ENCODE results near the gene TCF19.
"Not testable (repeated sequence)": the region's sequence is repeated elsewhere in the genome, so short reads cannot be mapped to it uniquely, and the experiment has no call there.

Gene TCF19

DNA sequence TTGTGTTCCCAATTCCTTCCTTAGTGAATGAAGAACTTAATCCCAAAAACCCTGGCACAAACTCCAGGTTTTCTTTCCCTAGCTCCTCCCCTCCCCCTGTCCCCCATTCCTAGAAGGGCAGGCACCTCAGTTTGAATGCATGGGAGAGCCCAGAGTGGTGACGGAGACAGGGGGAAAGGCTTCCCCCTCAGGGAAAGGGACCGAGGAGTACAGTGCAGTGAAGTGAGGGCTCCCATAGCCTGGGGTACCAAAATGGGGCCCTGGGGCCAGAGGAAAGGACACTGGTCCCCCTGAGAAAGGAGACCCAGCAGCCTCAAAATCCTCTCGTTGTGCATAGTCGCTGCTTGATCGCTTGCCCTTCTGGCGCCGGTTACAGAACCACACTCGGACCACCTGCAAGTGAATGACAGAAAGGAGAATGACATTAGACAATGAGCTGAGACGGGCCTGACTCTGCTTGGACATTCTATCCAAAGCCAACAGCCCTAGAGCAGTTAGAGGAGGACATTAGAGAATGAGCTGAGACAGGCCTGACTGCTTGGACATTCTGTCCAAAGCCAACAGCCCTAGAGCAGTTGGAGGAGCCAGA is 6.2 kb downstream of the TCF19 start:
- not testable (repeated sequence) for DNase-seq

DNA sequence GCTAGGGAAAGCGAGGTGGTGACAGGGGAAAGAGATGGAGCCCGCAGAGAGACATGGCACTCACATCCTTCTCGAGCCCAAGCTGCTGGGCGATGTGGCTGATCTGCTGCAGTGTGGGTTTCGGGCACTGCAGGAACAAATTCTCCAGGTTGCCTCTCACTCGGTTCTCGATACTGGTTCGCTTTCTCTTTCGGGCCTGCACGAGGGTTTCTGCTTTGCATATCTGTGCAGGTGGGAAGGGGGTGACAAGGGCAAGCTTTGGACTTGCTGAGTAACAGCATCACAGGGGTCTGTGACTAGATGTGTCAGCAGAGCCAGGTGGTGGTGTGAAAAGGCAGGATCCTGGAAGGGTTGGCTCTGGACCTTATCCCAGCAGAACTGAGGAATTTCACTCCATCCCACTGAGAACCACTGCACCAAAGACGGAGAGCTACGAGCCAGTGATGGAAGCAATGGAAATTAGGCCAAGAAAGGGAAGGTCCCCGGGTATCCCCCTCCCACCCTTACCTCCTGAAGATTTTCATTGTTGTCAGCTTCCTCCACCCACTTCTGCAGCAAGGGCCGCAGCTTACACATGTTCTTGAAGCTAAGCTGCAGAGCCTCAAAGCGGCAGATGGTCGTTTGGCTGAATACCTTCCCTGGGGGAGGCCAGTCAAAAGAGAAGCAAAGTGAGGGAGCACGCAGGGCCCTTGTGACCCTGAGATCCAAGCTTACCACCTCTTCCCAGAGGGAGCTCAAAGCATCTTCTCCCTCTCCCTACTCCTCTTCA is 6.9 kb downstream of the TCF19 start:
- not testable (repeated sequence) for DNase-seq

DNA sequence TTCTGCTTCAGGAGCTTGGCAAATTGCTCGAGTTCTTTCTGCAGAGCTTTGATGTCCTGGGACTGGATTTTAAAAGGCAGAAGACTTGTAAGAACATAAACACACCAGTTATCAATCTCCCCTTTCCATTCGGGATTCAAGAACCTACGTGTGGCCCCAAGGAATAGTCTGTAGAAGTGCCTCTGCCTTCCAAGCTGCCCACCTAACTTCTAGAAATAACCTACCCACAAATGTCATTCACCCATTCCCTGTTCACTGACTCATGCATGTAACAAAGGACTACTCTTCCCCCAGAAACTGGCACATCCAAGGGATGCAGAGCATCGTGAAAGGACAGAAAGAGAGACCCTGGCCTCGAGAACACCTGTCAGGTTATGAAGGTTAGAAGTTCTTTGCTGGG is 7.6 kb downstream of the TCF19 start:
- no peak for DNase-seq

DNA sequence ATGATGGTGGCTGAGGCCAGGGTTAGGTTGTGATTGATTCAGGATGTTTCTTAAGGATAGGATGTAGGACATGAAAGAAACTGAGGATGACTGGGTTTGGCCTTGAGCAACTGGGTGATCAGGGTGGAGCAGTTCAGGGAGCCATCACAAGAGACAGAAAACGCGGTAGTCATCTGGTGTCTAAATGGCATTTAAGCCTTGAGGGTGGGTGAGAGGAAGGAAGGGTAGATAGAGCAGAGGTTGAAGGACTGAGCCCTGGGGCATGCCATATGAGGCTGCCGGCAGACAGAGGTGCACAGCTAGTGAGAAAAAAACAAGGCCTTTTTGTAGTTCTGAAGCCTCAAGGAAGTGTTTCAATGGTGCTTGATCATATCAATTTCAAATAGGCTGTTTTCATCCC is 10.2 kb downstream of the TCF19 start:
- no peak for DNase-seq

DNA sequence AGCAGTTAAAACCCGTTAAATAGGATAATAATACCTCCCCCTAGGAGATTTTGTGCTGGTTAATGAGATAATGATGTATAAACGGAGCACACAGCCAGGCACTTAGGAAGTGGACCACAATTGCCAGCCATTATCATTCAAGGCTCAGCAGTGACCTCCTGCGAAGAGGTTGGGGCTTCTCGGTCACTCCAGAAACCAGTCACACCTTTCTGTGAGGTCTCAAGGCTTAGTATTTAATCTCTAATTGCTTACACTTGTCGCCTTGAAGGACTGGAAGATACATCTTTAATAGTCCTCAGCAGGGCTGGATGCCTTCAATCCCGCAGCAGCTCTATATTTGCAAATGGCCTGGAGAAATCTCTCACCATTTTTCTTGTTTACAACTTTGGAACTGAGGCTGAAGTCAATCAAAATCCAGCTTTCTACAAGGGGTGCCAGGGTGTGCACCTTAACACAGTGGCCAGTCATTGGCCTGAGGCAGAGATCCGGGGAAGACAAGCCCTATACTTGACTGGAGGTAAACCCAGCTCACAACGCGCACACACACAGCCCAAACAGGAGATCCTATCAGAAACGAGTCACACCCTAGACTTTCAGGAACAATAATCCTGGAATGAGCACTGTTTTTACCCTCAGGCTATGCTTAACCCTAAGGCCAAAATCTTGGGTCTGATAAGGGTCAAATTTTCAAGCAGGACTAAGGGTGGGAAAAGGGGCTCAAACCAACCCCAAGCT is 10.9 kb downstream of the TCF19 start:
- DNase-seq = no peak

DNA sequence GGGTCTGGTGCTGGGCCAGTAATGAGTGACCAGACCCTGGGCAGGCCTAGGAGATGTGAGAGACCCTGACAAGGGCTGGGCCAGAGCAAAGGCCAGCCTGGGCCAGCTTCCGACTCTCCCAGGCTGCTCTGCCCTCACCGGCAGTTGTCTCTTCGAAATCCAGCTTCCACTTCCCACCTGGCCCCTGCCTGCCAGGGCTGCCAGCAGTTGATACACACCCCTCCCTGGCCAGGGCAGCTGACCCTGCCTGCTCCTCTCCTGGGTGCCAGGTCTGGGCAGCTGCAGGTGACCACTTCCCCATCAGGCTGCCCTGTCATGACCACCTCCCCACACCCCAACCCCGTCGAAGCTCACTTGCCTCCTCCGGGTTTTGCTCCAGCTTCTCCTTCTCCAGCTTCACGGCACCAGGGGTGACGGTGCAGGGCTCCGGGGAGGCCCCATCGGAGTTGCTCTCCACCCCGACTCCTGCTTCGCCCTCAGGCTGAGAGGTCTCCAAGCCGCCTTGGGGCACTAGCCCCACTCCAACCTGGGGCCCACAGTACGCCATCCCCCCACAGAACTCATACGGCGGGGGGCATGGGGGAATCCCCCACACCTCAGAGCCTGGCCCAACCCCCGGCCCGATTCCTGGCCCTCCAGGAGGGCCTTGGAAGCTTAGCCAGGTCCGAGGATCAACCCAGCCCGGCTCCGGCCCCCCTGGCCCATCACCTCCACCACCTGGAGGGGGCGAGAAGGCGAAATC is 11.6 kb downstream of the TCF19 start:
- not testable (repeated sequence) for DNase-seq

DNA sequence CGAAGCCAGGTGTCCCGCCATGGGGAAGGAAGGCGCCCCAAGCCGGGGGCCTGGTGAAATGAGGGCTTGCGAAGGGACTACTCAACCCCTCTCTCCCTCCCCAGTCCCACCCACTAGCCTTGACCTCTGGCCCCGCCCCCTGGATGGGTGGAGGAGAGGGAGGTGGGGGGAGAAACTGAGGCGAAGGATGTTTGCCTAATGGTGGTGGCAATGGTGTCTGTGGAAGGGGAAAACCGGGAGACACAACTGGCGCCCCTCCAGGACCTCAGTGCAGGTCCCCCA is 12.2 kb downstream of the TCF19 start, which contains the start of gene POU5F1:
Gene POU5F1, minus strand, starts transcription at position 83 of the 282 bp plus-strand sequence. Its CDS starts 62 bp downstream, at position 21.
- DNase-seq = no peak

DNA sequence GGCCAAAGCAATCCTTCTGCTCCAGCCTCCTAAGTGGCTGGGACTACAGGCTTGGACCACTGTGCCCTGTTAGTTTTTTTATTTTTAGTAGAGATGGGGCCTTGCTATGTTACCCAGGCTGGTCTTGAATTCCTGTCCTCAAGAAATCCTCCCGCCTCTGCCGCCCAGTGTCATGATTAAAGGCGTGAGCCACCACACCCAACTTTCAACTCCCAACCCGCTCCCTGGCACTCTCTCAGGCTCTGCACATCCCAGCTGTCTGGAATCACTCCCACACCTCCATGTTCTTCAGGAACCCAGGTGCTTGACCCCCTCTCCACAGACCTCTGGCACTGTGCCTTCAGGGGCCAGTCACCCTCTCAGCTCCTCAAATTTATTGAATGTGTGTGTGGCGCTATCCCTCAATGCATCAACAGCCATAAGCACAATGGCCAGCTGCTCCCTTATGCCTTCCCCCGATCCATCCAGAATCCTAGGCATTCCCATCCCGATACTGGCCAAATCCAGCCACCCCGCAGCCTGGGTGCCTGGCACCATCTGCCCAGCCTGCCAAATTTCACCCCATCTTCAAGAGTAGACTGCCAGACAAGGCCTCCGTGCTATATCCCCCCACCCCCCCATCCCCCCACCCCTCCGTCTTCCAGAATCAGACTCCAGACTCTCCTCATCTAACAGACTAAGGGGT is 12.7 kb downstream of the TCF19 start:
- no peak for DNase-seq

DNA sequence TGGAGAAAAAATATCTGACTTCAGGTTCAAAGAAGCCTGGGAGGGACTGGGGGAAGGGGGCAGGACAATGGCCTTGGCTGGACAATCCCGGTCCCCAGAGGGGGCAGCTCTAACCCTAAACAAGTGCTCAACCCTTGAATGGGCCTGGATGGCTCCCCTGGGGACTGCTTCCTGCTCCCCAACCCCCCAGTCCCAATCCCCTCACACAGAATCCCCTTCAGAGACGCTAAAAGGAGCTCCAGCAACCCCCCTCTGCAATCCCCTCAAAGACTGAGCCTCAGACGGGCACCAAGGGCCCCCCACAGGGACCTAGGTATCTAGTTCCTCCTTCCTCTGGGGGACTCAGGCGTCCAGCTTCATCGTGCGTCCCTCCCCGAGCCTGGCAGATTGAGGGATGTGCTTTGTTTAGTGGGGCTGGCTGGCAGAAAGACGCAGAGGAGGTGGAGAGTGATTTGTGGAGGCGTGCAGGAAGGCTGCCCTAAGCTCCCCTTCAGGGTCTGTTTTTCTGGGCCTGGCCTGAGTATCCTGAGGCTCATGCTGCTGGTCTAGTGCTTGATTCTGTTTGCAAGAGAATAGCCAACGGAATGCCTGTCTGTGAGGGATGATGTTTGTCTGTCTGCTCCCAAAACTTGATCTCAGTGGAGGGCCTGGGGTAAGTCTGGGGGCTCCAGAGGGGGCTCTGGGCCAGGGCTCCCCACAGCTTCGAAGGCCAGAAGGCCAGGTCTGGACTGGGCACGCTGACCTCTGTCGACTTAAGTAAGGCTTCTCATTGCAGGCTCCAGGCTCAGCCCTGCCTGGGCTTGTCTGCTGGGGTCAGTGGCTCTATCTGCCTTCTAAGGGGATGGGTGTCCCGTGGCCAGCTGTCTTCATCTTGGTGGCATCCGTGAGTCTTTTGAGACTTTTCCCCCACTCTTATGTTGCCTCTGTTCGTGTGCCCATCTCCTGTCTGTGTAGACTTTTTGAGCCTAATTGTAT is 13.8 kb downstream of the TCF19 start:
- DNase-seq = no peak

DNA sequence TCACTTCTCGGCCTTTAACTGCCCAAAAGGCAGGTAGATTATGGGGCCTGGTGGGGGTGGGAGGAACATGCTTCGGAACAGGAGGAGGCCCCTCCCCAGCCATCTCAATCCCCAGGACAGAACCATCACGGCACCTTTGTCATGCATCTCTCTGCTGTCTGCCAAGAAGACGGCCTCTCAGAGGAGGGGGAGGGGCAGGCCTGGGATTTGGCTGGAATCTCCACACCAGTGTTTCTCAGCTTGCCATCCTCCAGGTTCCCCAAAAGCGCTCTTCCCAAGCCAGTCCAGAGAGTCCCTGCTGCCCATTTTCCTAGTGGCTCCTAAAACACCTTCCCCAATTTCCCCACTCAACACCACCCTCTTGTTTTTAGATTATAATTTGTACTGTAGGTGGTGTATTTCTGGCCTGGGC is 14.6 kb downstream of the TCF19 start:
- DNase-seq = no peak

DNA sequence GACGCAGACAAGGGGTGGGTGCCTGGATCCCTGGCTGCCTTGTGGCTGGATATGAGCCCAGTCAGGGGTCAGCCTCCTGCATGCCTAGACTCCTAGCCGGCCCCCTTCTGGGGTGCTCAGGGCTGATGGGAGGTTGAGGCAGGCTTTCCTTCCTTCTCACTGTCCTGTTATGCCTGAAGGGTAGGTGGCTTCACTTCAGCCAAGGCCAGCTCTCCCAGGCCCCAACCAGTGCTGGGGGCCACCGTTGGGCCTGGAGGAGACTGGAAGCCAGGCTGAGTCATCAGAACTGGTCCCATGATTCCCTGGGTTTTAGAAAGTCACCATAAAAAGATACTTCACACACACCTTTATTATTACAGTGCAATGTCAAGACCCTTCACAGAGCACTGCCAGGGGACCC is 15.0 kb downstream of the TCF19 start:
- no peak for DNase-seq

DNA sequence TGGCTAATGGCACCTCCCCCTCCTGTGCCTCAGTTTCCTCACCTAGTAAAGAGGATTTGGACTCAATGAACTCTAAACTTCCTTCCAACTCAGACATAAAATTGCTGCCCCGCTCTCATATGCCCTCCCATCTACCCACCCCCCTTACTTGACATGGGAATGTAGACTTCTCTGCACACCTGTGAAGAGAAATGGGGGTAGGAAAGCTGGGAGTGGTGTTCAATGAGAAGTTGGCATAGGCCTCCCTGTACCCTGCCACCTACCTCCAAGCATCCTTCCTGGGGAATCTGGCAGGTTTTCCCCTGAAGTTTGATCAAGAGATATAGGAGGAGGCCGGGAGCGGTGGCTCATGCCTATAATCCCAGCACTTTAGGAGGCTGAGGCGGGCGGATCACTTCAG is 16.0 kb downstream of the TCF19 start:
- no peak for DNase-seq

DNA sequence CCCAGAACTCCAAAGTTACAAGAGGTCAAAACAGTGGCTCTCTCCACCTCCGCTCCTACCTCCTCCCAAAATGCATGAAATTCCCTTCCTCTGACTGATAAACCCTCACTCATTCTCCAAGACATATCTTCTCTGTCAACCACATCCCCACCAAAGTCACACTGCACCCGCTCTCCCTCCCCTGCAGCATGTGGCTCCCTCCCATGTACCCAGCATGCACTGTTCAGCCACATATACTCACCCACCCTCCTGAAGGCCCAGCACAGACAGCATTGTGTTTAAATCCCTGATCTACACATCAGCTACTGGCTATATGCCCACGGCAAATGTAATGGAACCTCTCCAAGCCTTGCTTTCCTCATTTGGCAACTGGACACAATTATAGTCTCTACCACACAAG is 17.6 kb downstream of the TCF19 start:
- no peak for DNase-seq

DNA sequence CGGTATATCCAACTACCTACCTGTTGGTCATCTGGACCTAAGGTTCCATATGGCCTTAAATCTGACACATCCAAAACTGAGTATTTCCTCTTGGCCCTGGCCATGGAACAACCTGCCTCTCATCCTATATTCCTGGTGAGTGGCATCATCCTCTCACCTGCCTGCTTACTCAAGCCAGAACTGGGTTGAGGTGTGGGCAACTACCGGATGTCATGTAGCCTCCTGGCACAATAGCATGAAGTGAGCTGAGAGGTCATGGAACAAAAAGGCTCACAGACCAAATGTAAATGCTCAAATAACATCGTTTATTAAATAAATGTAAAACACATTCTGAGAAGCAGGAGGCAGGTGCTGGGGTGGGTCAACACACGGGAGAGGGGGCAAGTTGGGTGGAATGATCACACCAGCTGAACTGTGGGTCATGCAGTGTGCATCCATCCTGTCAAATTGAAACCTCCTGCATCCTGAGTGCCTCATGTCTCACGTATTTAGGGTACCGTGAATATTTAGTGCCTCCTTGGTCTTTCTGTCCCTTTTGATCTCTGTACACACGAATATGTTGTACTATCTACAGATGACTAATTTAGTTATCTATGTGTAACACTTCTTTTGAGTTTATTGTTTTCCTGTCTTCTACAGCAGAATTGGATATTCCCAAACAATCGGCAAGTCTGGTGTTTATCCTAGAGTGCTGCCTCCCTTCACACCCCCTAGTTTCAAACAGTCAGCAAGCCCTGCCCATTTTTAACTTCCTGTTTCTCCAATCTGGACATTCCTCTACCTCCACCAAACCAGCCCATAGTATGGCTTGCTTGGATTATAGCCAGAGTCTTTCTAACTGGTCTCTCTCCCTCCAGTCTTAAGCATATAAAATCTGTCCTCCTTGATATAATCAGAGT is 20.0 kb downstream of the TCF19 start:
- DNase-seq = no peak

DNA sequence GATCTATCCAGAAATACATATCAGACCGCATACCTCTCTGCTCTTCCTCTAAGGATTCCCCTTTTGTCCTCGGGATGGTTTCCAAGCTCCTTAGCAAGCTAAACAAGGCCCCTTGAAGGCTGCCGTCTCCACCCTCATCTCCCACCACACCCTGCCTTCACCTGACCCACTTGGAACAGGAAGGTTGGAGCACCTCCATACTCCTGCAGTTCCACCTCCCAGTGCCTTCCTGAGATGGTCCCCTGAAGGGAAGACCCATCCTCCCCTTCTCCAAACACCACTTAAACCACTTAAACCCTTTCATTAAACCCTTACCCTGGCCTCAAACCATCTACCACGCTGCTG is 20.6 kb downstream of the TCF19 start:
- no peak for DNase-seq

DNA sequence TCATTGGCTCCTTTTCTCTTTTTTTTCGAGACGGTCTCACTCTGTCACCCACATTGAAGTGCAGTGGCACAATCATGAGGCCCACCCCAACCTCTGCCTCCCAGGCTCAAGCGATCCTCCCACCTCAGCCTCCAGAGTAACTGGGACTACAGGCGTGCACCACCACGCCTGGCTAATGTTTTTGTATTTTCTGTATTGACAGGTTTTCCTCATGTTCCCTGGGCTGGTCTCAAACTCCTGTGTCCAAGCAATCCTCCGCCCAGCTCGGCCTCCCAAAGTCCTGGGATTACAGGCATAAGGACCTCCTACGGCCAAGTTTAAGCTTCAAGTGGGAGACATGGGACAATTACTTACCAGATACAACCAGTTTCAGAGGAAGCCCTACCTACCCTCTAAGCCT is 21.5 kb downstream of the TCF19 start:
- no peak for DNase-seq

DNA sequence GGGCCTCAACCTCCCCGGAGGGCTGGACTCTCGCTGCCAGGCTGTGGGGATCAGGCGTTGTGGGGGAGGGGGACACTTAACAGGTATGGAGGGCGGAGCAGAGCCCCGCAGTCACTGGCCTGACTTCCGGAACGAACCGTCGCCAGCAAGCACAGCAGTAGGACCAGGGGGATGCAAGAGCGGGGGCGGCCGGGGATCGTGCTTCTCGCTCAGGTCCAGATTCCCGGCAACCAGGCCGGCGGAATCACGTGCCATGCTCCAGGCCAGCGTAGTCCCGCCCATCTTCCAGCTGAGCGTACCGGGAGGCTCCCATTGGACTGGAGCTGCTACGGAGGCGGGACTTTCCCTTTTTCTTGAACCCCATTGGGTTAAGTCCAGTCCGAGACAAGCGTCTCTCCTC is 22.1 kb downstream of the TCF19 start:
- no peak for DNase-seq

DNA sequence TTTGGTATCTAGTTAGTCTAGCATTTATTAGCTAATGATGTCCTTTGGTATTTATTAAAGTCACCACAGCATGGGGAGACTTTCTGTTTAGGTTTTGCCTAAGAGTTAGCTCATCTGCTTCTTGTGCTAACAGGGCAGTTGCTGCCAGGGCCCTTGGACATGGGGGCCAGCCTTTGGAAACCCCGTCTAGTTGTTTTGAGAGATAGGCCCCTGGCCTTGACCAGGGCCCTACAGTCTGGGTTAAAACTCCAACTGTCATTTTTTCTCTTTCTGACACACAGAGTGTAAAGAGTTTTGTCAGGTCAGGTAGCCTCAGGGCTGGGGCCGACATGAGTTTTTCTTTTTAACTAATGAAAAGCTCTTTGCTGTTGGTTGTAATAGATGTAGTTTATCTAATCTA is 24.9 kb downstream of the TCF19 start:
- DNase-seq = not testable (repeated sequence)

DNA sequence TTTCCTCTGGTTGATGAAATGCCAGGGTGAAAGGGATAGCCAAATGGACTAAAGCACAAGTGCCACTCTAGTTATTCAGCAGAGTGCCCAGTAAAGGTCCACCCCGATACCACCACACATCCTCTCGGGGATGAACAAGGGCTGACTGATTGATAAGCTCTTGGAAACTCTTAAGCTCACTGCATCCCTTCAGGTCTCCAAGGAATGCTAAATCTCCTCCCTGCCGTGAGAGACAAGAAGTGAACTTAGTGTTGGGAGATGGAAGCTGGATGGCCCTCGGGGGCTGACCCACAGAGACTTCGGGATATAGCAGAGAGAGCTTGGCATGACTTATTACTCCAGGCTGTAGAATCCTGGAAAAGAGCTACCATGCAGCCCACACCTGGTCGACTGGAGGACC is 25.5 kb downstream of the TCF19 start:
- DNase-seq = not testable (repeated sequence)

DNA sequence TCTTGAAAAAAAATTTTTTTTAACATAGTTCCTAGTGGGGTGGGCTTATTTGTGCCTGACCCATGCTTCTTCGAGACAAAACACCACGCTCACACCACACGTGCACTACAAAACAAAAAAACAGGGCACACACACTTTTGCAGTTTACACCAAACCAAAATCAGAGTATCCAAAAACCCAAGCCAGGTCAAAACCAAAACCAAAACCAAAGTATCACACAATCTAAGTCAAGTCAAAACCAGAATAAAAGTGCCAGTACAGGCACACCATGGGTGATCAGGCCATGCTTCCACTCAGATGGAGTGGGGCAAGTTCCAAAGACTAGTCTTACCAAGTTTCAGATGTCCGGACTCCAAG is 27.3 kb downstream of the TCF19 start:
- not testable (repeated sequence) for DNase-seq
